OCI-LY3 (cell line): Measurements from ENCODE around the gene PRKCE.

ENCODE experiments used
- EZH2phosphoT487 ChIP-seq: fragments of 200-600 bp; shearing (Covaris generic); IDR thresholded peaks from 2 replicates; pipeline ENCODE4 v1.6.1; 2018; ENCODE audit warnings: antibody characterized with exemption, mixed run types, low read depth
- TF ChIP-seq, protein P1 (sequence below): fragments of 200-600, 300-600 bp; sonication (generic); IDR thresholded peaks from 2 replicates; pipeline ENCODE4 v1.5.1; 2014; ENCODE audit warnings: antibody characterized with exemption, low read length, low read depth

DNA sequence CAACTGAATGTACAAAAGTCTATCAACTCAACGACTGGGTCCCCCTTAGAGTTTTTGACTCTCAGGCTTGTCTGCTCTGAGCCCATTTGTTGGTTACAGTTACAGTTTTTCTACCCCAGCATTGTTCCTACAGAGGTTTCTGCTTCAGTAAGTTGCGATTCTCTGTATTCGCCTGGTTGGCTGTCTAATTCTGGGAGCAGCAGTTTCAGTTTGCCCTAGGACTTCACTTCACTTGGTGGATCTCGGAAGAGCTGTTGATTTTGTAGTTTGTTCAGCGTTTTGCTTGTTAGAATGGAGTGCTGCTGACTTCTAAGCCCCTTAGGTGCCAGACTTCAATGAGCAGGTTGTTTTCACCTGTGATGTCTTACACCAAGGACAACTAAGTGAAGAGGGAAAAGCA, 349.2 kb downstream of the PRKCE start:
- TF ChIP-seq, protein P1, sequence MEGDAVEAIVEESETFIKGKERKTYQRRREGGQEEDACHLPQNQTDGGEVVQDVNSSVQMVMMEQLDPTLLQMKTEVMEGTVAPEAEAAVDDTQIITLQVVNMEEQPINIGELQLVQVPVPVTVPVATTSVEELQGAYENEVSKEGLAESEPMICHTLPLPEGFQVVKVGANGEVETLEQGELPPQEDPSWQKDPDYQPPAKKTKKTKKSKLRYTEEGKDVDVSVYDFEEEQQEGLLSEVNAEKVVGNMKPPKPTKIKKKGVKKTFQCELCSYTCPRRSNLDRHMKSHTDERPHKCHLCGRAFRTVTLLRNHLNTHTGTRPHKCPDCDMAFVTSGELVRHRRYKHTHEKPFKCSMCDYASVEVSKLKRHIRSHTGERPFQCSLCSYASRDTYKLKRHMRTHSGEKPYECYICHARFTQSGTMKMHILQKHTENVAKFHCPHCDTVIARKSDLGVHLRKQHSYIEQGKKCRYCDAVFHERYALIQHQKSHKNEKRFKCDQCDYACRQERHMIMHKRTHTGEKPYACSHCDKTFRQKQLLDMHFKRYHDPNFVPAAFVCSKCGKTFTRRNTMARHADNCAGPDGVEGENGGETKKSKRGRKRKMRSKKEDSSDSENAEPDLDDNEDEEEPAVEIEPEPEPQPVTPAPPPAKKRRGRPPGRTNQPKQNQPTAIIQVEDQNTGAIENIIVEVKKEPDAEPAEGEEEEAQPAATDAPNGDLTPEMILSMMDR: no peak
- no peak for TF ChIP-seq EZH2phosphoT487
